NCI-H146 treated with DMSO at 0.1 percent for 48 hours (cell line): ENCODE measurements around the gene UTP11.
"Not testable (repeated sequence)": the region's sequence is repeated elsewhere in the genome, so short reads cannot be mapped to it uniquely, and the experiment has no call there.

Experiments
- DNase-seq: peaks from one replicate; lab custom pipeline; 2025; ENCODE audit not compliant: unreplicated experiment; lab: John Stamatoyannopoulos, UW

UTP11 gene

GRCh38 chr1:38027201-38028104 lies 14.9 kb downstream of the UTP11 start:
- no peak for DNase-seq

- no peak for DNase-seq
These were observed 15.6 kb downstream of the UTP11 start for GRCh38 chr1:38028105-38028591.

DNA sequence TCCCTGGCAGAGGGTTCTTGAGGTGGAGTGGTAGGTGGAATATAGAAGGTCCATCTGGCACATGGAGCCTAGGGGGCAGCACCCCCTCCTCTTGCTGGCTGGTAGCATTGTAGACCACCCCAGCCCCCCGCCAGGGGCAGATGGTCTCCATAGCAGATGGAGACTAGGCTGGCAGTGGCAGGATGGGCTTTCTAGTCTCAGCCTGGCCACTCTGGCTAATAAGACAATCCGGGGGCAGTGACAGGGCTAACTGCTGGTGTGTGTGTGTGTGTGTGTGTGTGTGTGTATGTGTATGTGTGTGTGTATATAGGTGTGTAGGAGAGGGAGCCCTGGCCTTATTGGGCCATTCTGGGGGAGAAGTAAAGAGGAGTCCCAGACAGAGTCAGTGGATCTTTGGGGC lies 16.1 kb downstream of the UTP11 start:
- DNase-seq = no peak

DNA sequence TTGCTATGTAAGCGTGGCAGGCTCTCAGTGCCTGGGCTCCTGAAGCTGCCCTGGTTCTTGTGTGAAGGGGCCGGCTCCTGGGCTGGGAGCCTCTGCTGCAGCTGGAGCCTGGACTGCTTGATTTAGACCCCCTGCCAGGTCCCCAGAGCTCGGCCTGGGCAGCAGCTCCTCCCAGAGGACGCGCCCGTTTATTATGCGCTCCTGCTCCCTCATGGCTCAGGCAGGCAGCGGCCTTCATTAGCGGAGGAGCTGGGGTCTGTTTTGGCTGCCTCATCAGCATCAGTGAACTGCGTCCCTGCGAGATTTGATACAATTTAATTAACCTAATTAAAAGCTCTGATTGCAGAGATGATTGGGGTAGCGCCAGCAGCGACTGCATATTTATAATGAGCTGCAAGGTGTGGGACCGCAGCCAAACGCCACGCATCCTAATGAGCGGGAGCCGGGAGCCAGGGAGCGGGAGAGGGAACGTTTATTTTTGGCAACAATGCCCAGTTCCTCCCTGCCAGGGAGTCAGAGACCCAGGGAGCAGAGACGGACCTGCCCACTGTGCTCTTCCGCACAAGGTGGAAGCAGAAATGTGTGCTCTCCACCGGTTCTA lies 16.6 kb downstream of the UTP11 start:
- DNase-seq = peak; percentile 45

GRCh38 chr1:38029685-38030511 lies 17.4 kb downstream of the UTP11 start:
- DNase-seq = no peak

DNA sequence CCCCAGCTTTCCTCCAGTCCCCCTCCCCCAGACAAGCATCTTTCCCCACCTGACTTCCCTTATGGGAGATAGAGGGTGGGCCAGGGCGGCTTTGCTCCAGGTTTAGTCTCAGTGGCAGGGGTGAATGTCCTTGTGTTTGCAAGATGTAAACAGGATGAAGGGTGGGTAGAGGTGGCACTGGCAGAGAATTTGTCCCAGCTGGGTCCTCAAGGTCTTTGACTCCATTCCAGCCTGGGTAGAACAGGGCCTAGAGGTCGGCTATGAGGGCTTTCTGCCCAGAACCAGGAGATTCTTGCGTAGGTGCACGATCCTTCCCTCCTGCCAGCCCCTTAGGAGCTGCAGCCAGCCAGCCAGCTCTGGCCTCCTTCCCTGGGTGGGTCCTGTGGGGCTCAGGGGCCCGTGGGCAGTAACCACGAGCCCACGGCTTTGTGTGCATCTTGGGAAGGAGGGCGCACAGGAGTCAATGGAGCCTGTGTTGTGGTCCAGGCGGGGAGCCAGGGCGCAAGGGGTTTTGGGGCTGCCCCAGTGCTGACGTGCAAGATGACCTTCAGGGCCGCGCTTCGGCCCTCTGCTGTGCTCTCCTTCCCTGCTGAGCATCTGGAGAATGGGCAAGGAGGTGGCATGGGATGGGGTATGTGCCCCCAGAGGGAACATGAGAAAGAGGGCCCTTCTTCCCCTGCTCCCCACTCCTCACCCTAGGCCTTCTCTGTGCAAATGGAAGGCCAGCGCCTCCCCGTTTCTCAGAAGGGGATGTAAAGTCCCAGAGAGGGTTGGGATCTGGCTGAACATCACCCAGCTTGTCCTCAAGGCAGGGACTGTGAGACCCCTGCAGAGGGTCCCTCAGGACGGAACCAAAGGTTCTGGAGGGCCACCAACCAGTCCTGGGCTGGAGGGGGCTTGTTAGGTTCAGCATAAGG lies 18.3 kb downstream of the UTP11 start:
- no peak for DNase-seq

DNA sequence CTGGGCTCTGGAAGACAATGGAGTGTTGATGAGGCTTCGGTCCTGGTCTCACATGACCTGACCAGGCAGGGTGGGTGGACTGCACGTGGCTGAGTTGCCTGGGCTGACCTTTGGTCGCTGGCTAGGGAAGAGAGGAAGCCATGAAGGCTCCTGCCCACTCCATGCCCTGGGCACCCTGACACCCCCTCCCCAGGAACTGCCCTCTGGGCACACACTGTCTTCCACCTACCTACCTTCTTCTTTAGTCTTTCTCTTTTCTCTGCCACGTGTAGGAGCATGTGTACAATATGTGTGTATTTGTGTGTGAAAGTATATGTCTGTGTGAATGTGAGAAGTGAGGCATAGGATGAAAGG lies 19.0 kb downstream of the UTP11 start:
- DNase-seq = no peak

GRCh38 chr1:38032992-38033391 lies 20.5 kb downstream of the UTP11 start:
- not testable (repeated sequence) for DNase-seq

DNA sequence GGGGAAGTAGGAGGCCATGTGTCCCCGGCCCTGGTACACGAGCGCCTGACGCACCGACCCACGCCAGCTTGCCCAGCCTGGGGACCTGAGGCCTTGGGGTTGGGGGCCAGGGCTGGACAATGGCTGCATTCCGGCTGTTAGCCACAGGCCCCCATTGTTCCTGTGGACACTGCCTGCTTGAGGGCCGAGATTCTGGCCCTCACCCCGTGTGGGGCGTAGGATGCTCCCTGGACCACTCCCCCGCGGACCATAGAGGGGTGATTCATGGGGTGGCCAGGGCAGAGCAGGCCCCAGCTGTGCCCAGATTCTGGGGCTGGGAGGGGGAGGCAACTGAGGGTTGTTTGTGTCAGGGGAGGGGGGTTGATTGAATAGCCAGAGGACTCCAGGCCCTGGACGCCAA lies 22.3 kb downstream of the UTP11 start:
- no peak for DNase-seq

DNA sequence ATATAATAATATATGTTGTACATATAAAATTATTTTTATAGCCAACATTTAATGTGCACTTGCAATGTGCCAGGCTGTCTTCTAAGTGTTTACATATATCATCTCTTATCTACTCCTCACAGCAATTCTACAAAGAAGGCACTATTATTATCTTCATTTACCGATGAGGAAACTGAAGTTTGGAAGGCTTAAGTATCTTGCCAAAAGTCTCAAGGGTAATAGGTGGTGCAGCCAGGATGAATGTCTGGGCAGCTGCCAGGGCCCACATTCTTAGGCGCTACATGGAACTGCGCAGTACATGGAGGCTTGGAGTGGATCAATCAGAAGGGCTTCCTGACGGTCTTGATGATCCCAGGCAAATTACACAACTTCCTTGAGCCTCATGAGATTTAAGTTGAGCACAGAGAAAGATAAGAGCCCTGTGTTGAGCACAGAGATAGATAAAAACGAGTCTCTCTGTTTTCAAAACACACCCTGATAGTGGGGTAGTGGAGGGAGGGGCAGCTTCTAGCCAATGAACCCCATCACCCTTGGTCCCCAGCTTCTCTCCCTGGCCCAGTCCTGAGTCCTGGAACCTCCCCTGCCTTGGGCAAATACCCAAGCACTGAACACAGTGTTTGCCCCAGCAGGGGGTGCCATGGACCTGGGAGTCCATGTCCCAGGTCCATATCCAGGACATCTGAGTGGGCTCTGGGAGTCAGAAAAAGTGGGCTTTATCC lies 24.8 kb downstream of the UTP11 start:
- DNase-seq = no peak

GRCh38 chr1:38038861-38039260 lies 26.3 kb downstream of the UTP11 start:
- DNase-seq = no peak

DNA sequence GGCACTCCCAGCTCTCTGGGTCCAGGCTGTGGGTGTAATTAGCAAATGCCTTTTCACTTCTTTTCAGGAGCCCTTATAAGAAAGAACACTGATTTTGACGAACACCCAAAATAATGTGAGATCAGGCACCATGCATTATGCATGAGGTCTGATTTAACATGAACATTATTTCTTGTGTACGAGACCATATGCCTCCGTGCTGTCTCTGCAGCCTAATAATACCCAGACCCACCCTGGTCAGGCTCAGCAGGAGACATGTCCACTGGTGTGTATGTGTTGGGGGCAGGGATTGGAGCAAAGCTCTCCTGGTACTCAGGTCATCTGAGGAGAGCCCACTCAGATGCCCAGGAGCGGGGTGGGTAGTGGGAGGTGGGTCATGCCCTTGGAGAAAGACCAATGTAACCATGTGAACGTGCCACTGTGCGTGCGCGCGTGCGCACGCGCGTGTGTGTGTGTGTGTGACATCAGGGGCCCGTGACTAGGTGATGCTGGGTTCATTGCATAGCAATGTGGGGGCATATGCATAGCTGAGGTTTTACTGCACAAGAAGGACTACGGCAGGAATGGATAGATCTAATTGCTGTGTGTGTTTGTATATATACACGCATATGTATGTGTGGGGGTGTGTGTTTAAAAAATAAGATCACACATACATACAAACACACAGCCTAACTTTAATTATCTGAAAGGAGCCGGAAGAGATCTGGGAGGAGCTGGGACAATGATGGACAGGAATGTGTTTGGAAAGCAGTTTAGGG lies 27.0 kb downstream of the UTP11 start:
- DNase-seq = no peak

DNA sequence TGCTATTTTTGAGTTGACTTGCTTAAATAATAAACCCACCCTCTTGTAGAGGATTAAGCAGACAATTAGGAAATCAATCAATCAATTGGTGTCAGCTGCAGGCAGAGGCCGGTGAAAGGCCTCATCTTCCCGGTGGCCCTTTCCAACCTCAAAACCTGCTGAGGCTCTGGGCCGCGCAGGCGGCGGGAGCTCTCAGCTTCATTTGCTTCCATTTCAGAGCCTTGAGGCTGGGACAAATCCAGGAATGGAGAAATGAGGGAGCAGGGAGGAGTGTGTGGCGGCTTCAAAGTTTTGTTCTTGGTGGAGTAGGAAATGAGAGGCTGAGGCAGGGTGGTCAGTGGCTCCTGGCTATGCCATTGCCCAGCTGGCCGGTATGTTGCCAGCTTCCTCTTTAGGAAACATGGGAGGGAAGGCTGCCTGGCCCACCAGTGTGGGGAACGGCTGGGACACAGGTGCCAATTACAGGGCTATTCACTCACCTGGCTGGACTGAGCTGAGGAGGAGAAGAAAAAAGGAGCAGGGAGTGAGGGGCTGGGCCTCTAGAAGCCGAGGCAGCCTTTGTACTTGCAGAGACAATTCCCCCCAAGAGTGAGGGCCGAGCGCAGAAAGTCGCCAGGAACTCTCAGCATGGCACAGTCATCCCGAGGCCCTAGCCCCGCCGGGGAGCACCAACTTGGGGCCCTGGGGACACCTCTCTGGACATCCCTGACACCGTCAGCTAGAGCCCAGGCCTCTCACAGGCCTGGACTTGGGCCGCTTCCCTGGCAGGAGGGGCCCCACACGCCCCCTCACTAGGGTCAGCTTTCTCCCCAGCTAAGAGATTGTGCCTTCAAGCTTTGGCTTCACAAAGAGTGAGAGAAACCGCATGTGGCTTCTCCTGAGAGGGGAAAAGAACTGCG lies 29.7 kb downstream of the UTP11 start:
- no peak for DNase-seq

DNA sequence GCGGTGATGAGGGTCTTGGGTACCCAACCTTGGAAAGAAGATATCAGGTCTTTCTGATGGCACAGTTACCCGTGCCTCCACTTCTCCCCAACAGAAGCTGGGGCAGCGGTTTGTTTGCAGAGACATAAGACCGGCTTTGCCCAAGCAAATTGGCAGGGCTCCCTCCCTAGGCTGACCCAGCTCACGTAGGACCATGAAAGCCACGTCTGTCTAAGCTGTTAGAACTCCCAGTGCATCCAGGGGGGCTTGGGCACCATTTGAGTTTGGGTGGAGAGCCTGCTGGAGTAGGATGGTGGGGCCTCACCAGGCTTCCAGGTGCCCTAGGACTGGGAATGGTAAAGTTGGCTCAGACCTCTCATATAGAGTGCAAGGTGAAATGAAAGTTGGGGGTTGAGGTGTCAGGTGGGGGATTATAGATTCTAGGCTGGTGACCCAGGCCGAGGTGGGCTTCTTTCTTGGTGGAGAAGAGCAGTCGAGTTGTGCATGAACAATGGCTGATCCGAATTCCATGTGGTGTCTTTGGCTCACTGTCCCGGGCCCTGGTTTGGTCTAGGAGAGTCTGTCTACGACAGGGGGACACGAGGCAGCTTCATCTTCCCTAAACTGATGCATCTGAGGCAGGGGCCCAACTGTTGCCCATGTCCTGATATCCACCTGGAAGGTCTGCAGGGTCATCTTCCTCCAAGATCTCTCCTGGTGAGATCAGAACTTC lies 30.7 kb downstream of the UTP11 start:
- DNase-seq = no peak

DNA sequence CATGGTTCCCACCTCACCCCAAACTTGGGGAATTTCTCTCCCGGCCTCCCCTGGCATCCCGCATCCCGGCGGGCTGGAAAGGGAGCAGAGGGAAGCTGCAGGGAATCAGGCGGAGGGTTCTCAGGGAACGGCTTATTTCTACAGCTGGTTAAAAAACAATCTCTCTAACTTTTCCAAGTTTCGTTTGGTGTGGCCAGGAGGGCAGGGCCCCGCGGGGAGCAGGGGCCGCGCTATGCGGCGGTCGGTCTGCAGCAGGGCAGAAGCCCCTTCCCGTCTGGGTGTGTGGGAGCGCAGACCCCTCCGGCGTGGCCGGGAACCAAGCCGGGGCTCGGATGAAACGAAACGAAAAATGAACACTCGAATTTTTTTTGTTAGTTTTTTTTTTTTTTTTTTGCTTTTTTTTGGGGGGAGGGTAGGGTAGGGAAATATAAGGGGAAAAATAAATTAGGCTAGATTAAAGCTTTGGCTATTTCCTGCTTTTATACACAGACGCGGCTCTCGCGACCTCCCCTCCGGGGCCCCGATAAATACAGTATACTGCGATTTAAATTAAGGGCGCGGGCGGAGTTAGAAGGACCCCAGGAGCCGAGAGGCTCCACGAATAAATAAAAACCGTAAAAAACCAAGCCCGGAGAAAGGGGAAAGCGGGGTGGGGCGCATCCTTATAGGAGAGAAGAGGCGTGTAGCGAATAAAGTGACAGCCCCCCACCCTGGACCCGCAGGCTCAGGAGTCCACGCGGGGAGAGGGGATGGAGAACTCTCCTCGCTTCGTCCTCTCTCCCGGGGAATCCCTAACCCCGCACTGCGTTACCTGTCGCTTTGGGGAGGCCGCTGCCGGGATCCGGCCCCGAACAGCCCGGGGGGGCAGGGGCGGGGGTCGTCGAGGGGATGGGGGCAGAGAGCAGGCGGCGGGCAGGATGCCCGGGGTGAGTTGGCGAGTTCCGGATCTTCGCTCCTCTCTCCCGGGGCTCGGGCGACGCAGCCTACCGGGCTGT lies 32.0 kb downstream of the UTP11 start:
- no peak for DNase-seq
